ENCODE data around the gene UBAC2.

UBAC2 gene

GRCh38 chr13:99273128-99273527 lies 72.5 kb downstream of the UBAC2 start:
- DNase-seq = no peak

DNA sequence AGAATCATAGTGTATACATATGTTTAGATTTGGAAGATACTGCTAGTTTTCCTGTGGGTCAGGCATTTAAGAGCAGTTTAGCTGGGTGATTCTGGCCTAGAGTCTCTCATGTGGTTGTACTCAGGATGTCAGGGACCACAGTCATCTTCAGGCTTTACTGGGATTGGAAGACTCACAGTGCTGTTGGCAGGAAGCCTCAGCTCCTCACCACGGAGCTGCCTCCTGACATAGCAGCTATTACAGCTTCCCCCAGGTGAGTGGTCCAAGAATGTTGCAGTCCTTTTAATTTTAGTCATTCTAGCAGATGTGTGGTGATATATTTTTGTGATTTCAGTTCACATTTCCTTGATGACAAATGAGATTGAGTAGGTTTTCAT lies 74.4 kb downstream of the UBAC2 start:
- no peak for DNase-seq

DNA sequence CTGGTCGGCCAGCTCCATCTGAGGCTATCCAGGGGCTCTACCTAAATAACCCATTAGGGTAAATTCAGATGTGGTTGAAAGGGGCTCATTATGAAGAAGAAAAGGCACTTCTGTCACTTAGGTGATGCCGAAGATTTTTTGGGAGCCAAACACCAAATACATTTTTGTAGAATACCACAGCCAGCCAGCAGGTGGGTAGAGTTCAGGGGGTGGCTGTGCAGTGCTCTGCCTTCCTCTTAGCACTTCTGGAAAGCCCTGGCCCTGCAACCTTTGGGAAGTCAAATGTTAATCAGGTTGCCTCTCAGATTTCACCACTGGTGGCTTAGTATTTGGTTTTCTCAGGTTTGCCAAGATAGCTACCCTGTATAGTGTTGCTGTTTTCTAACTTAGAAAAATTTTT lies 76.1 kb downstream of the UBAC2 start:
- no peak for DNase-seq

DNA sequence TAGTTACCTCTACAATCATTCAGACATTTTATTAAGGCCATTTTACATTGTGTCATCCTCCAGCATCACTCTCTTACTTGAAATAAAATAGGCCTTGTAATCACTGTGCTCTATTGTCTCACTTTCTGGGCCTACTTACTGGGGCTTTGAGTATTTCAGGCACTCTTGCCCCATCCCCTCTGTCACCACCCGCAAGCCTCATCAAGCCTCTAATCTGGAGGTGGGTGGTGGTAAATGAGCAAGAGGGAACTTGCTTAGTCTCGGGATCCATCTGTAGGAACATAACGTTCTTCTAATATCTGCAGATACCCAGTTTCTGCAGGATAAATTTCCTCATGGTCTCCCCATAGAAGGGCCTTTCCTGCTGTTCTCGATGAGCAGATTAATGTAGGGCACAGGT lies 77.0 kb downstream of the UBAC2 start:
- no peak for DNase-seq

- no peak for DNase-seq
These were observed 77.5 kb downstream of the UBAC2 start for GRCh38 chr13:99278200-99278599.

- DNase-seq = no peak
These were observed 78.2 kb downstream of the UBAC2 start for GRCh38 chr13:99278843-99279242.

GRCh38 chr13:99279637-99280036 lies 79.0 kb downstream of the UBAC2 start:
- no peak for DNase-seq

- no peak for DNase-seq
These were observed 79.5 kb downstream of the UBAC2 start for GRCh38 chr13:99280166-99280565.

DNA sequence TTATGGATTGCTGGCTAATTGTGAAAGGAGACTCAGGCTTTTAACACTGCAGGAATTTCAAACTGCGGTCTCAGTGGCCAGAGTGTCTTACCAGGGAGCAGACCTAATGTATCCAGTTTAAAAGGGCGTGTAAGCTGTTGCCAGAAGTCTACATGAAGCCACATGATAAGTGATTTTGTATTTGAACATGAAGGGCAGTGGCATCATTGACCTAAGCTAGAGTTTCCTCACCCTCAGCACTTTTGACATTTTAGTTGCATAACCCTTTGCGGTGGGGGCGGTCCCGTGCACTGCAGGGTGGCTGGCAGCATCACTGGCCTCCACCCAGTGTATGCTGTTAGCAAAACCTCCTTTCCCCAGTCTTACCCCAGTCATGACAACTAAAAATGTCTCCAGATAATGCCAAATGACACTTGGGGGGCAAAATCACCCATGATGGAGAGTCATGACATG lies 81.2 kb downstream of the UBAC2 start:
- no peak for DNase-seq

DNA sequence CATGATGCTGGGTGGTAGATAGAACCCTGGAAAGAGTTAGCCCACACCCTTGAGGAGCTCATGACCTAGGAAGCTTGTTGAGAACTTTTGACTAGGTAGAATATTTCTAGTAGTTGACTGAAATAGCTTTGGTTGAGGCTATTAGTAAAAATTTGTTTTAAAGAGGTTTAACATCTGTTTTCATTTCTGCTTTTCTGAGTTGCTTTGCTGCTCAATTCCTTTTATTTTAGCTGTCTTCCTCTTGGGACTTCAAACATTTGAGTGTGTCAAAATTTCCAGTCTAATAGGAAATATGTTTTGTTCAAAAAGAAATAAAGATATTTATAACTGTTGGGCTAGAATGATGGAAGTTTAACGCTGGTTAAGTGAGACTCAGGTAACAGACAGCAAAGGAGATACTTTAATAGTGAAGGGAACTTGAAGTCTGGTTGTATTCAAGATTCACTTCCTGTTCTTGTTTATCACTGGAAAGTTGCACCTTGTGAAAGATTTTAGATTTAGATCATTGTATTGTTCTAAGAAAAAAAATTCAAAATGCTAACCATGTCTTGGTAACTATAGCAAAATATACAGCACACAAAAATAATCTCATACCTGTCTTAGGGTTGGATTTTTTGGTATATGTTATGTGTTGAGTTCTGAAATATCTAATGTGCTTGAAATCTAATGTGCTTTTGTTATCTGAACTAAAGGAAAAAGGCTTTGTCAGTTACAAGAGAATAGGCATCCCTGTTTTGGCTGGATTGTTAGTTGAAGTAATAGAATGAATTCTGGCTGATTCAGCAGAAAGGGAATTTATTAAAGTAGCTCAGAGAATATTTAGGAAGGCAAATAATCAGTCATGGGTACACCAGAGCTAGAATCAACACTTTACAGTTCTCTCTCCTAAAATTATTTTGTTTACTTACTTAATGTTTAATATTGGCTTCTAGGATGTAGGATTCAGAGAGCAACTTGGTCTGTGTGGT lies 81.9 kb downstream of the UBAC2 start:
- DNase-seq = no peak

DNA sequence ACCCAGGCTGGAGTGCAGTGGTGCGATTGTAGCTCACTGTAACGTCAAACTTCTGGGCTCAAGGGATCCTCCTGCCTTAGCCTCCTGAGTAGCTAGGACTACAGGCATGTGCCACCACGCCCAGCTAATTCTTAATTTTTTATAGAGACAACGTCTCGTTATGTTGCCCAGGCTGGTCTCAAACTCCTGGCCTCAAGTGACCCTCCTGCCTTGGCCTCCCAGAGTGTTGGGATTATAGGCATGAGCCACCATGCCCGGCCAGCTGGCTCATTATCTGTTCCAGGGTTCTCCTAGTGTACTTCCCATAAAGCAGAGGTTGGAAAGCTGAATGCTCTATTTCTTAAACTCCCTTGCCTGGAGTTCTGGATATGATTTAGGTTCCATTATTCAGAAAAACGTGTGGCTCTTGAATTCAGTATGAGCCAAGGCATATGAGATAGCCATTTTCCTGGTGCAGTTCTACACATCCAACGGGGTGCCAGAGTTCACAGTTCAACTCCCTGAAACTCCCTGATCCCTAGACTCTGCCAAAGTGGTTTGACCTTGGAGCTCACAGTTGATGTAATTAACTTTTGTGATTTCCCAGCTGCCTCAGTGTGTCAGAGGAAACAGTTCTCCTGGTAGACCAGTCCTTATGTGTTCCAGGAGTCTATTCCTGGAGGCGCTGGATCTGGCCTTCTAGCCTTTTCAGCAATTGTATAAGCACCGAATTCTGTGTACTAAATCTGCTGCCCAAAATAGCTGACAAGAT lies 85.0 kb downstream of the UBAC2 start:
- DNase-seq = no peak

DNA sequence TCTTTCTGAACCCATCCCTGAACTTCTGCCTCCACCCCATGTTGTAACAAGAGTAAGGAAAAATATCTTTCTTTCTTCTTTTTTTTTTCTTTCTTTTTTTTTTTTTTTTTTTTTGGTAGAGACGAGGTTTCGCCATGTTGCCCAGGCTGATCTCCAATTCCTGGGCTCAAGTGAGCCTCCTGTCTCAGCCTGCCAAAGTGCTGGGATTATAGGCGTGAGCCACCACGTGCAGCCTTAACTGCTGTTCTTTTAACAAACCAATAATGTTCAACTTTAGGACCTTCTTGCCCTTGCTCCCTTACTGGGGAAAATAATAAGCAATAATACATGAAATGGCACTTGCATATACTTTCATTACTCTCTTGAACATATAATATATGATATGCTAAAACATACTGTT lies 86.9 kb downstream of the UBAC2 start:
- no peak for DNase-seq

DNA sequence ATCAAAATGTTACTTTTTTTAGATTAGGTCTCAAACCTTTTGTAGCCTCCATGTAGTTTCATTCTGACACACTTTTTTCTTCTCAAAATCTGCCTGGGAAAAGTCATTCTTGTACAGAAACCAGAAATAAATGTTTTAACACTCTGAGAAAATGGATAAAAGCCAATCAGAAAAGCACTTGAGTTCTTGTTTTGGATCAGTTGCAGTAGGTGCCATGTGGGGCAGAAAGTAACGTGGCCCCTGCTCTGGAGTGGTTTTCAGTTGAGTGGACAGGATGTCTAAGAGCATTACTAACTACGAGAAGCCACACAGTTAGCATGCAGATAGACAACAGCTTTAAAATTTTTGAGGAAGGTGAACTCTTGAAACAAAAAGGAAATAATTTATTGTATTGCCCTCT lies 87.4 kb downstream of the UBAC2 start:
- DNase-seq = no peak

DNA sequence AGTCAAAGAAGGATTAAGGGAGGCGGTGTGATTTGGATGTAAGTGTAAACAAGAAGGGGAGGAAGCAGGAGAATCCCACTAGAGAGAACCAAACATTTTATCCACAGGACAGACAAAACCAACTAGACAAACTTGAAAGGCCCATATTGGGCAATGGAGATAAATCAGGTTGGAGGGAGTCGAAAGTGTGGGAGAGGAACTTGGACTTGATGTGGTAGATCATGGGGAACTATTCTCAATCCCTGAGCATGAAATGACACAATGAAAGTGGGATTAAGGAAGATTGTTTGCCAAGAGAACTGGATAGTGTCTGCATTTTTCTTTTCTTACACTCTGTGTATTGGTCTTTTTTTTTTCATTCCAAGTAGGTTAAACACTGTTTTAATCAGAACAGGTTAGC lies 88.6 kb downstream of the UBAC2 start:
- DNase-seq = no peak

DNA sequence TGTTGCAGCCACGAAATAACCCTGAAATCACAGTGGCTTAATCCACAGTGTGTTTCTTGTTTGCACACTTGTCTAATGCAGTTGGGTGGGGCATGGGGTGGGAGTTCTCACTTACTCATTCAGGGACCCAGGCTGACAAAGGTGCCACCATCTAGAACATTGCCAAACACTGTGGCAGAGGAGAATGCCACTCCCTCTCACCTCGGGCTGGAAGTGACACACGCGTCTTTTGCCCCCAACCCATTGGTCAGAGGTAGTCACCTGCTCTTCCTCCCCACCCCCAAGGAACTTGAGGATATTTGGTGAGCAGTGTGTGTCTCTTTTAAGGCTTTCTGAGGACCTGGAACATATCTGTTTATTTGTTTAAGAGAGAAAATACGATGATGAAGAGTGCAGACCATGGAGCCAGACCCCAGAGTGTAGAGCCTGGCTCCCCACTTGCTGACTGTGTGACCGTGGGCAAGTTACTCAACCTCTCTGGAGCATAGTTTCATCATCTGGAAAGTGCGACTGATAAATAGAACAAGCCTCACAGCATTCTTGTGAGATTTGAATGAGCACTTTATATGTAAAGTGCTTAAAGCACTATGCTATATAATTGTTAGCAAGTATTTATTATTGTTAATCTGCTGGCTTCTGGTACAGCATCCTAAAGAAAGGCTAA lies 89.2 kb downstream of the UBAC2 start:
- no peak for DNase-seq

- no peak for DNase-seq
These were observed 90.2 kb downstream of the UBAC2 start for GRCh38 chr13:99290894-99291293.

GRCh38 chr13:99293178-99293577 lies 92.5 kb downstream of the UBAC2 start:
- no peak for DNase-seq

DNA sequence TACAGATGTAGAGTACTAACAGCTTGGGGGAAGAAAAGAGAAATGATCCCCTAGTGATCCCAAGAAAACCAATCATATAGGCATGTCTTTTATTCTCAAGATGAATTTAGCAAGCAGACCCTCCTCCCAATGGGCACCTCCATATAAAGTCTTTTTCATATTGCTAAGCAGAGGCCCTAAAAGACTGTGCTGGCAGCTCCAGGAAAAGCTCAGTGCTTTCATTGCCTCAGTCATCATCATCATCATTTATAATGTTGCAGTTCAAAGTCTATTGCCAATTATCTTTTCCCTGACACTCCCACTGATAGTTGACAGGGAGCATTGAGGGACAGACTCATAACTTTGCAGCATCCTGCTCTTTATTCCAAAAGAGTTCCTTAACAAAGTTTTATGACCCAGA lies 93.5 kb downstream of the UBAC2 start:
- DNase-seq = no peak

GRCh38 chr13:99294958-99295357 lies 94.3 kb downstream of the UBAC2 start:
- no peak for DNase-seq

GRCh38 chr13:99295488-99296252 lies 95.0 kb downstream of the UBAC2 start:
- no peak for DNase-seq

GRCh38 chr13:99296398-99296797 lies 95.7 kb downstream of the UBAC2 start:
- DNase-seq = no peak

DNA sequence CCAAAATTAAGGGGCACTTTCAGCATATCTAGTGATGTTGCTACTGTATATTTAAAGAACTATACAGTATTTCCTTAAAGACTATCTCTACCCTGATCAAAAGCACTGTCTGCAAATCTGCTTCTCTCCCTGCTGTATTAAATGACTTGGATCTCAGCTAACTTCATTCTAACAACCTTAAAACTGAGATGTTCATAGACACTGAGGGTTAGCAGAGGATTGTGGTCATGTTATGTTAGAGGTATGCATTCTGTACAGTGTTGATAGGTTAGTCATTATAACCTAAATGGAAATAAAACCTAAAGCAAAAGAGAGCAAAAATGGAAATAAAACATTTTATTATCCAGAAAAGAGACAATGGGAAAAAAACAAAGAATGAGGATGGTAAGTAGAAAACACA lies 96.7 kb downstream of the UBAC2 start:
- DNase-seq = no peak

DNA sequence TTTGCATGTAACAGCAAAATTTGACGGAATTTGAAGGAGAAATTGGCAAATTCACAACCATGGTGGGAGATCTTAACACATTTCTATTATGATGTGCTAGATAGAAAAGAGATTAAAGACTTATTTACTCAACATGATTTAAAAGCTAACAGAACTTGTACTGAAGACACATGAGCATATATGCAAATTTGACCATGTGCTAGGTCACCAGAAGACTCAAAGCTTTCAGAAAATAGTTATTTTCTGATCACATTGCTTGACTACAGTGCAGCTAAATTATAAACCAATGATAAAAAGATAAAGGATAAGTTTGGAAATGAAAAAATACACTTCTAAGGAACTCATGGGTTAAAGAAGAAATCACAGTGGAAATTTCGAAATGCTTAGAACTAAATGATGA lies 97.4 kb downstream of the UBAC2 start:
- DNase-seq = no peak
